Endometrium (tissue), 2 donors: ENCODE results near the gene MAP4K4.

Source experiments
- FAIRE-seq: peaks from 2 replicates; lab custom pipeline; 2012; peaks lifted over from hg19 to GRCh38; lab: Jason Lieb, UNC
- donor health status: control.
- donor health status: control.

MAP4K4 gene

GRCh38 chr2:101692766-101693165 lies 4.7 kb upstream of the MAP4K4 start:
- no peak for FAIRE-seq

- no peak for FAIRE-seq
These were observed 3.4 kb upstream of the MAP4K4 start for GRCh38 chr2:101693991-101694588.

- no peak for FAIRE-seq
These were observed 1.0 kb upstream of the MAP4K4 start for GRCh38 chr2:101696272-101697123.

- FAIRE-seq: no peak
These were observed 722 bp downstream of the MAP4K4 start for GRCh38 chr2:101698014-101698843.

- FAIRE-seq: no peak
These were observed 1.6 kb downstream of the MAP4K4 start for GRCh38 chr2:101698844-101699754.

GRCh38 chr2:101699755-101700461 lies 2.4 kb downstream of the MAP4K4 start:
- no peak for FAIRE-seq

GRCh38 chr2:101704046-101704466 lies 6.5 kb downstream of the MAP4K4 start:
- no peak for FAIRE-seq

- FAIRE-seq: no peak
These were observed 7.5 kb downstream of the MAP4K4 start for GRCh38 chr2:101704816-101705578.

- no peak for FAIRE-seq
These were observed 8.8 kb downstream of the MAP4K4 start for GRCh38 chr2:101706121-101706818.

- FAIRE-seq: no peak
These were observed 9.3 kb downstream of the MAP4K4 start for GRCh38 chr2:101706819-101707177.

GRCh38 chr2:101710036-101710435 lies 12.5 kb downstream of the MAP4K4 start:
- no peak for FAIRE-seq

GRCh38 chr2:101710471-101711318 lies 13.2 kb downstream of the MAP4K4 start:
- FAIRE-seq: no peak

- FAIRE-seq: no peak
These were observed 16.6 kb downstream of the MAP4K4 start for GRCh38 chr2:101714118-101714517.

- no peak for FAIRE-seq
These were observed 19.8 kb downstream of the MAP4K4 start for GRCh38 chr2:101717071-101717845.

GRCh38 chr2:101718479-101718878 lies 21.0 kb downstream of the MAP4K4 start:
- FAIRE-seq: no peak

- no peak for FAIRE-seq
These were observed 21.6 kb downstream of the MAP4K4 start for GRCh38 chr2:101718993-101719571.

- no peak for FAIRE-seq
These were observed 23.2 kb downstream of the MAP4K4 start for GRCh38 chr2:101720732-101721131.

- no peak for FAIRE-seq
These were observed 25.4 kb downstream of the MAP4K4 start for GRCh38 chr2:101722864-101723263.
